Raji (cell line): ENCODE results near the gene NOL12.

Experiments used
- POLR2A ChIP-seq: IDR thresholded peaks from 2 replicates; pipeline ENCODE4 v1.6.1; 2011; ENCODE audit warnings: low read depth, low read length, control low read depth; ENCODE audit not compliant: insufficient read depth

NOL12 gene

GRCh38 chr22:37740455-37741311 lies 54.5 kb downstream of the NOL12 start:
- TF ChIP-seq POLR2A: no peak

GRCh38 chr22:37741312-37741795 lies 55.2 kb downstream of the NOL12 start:
- no peak for TF ChIP-seq POLR2A

GRCh38 chr22:37742376-37743171 lies 56.4 kb downstream of the NOL12 start:
- no peak for TF ChIP-seq POLR2A
